ENCODE measurements around the gene INPP4B.

DNA sequence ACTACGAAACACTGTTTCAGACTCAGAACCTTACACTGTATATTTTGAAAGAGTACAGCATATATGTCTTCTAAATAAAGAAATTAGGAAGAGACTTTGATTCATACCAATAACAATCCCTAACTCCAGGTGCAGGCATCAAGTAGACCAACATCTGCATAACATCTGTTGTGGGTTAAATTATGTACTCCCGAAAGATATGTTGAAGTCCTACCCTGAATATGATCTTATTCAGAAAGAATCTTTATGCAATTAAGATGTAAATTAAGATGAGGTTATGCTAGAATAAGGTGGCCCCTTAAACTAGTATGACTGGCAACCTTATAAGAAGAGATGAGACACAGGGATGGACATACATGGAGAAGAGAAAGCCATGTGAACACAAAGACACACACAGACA is 117.9 kb downstream of the INPP4B start:
- TF ChIP-seq, protein P1, sequence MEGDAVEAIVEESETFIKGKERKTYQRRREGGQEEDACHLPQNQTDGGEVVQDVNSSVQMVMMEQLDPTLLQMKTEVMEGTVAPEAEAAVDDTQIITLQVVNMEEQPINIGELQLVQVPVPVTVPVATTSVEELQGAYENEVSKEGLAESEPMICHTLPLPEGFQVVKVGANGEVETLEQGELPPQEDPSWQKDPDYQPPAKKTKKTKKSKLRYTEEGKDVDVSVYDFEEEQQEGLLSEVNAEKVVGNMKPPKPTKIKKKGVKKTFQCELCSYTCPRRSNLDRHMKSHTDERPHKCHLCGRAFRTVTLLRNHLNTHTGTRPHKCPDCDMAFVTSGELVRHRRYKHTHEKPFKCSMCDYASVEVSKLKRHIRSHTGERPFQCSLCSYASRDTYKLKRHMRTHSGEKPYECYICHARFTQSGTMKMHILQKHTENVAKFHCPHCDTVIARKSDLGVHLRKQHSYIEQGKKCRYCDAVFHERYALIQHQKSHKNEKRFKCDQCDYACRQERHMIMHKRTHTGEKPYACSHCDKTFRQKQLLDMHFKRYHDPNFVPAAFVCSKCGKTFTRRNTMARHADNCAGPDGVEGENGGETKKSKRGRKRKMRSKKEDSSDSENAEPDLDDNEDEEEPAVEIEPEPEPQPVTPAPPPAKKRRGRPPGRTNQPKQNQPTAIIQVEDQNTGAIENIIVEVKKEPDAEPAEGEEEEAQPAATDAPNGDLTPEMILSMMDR (IDR thresholded peaks at IDR 0.05) = no peak
- no peak for TF ChIP-seq POLR2A (IDR thresholded peaks at IDR 0.05)

Data from Peyer's patch (tissue), 4 donors.